A549 (cell line): ENCODE measurements around the gene MADD. TPM values are rescaled to one million over a fixed set of nuclear protein-coding genes. Genes with fewer than 3 reads are reported as not detected.
A peak's percentile ranks its signal among the peaks of the same experiment; 100 is the strongest.

ENCODE experiments used
- ATAC-seq, 2 experiments: fragments of 200-7000 bp in 1 of 2; fragments of >200 bp in 1 of 2; cut with Nextera tagmentation in 1 of 2; cut with Tn5 transposase in 1 of 2; 3 replicates each; pipeline versions ENCODE4 v1.8.0 to v1.9.1; 2018 to 2020; ENCODE audit warnings: mild to moderate bottlenecking in 1 of 2, moderate library complexity in 1 of 2
- CTCF ChIA-PET: fragments of 300-600 bp; sonication (Branson Sonifier 250); formaldehyde crosslinking; extraction: SDS; loops from one replicate; lab custom pipeline; 2021; ENCODE audit warnings: antibody characterized with exemption, inconsistent platforms; lab: Yijun Ruan, JAX
- POLR2A ChIA-PET: fragments of 350-600 bp; formaldehyde crosslinking; extraction: SDS; loops from one replicate; lab custom pipeline; 2021; ENCODE audit warnings: antibody characterized with exemption, inconsistent platforms; lab: Yijun Ruan, JAX
- DNase-seq, 2 experiments: peaks; one replicate each; pipeline versions ENCODE4 v3.0.0 to v3.0.0-alpha.2; 2011 to 2016; ENCODE audit warnings: low read depth in 1 of 2, low spot score in 1 of 2
- FAIRE-seq: peaks from 2 replicates; lab custom pipeline; 2011; peaks lifted over from hg19 to GRCh38; lab: Jason Lieb, UNC
- H3K27ac ChIP-seq, 2 experiments: fragments of >200 bp; sonication (Bioruptor Twin); formaldehyde crosslinking; 3 replicates each; pipeline ENCODE4 v1.5.1; 2016 to 2017
- H3K4me1 ChIP-seq: fragments of >200 bp; sonication (Bioruptor Twin); formaldehyde crosslinking; 3 replicates; pipeline ENCODE4 v1.6.1; 2016
- H3K4me2 ChIP-seq: fragments of >200 bp; sonication (Bioruptor Twin); formaldehyde crosslinking; 3 replicates; pipeline ENCODE4 v1.6.1; 2016
- H3K4me3 ChIP-seq: fragments of >200 bp; sonication (Bioruptor Twin); formaldehyde crosslinking; 3 replicates; pipeline ENCODE4 v1.5.1; 2016
- H3K9me3 ChIP-seq: fragments of >200 bp; sonication (Bioruptor Twin); formaldehyde crosslinking; 3 replicates; pipeline ENCODE4 v1.6.1; 2016
- ATOH8 ChIP-seq: fragments of 250-450 bp; sonication (Bioruptor Pico); IDR thresholded peaks from 2 replicates; pipeline ENCODE4 v1.5.0; 2020; ENCODE audit warnings: low read depth, mild to moderate bottlenecking, moderate library complexity
- CEBPB ChIP-seq, 2 experiments: fragments of >200 bp in 1 of 2; sonication (Bioruptor Twin) in 1 of 2; formaldehyde crosslinking in 1 of 2; IDR thresholded peaks; 2 replicates each; pipeline ENCODE4 v1.6.1; 2012 to 2016
- CHD2 ChIP-seq: fragments of 150-350 bp; IDR thresholded peaks from 2 replicates; pipeline ENCODE4 v1.6.1; 2014; ENCODE audit warnings: low read length; ENCODE audit not compliant: partially characterized antibody
- CHD4 ChIP-seq: fragments of 200-600 bp; sonication (generic); IDR thresholded peaks from 2 replicates; pipeline ENCODE4 v1.6.1; 2016; ENCODE audit warnings: antibody characterized with exemption, mild to moderate bottlenecking, borderline replicate concordance
- E2F6 ChIP-seq: IDR thresholded peaks from 2 replicates; pipeline ENCODE4 v1.6.1; 2012; ENCODE audit warnings: low read depth, borderline replicate concordance
- EHMT2 ChIP-seq: fragments of 200-600 bp; sonication (generic); IDR thresholded peaks from 2 replicates; pipeline ENCODE4 v1.6.1; 2016; ENCODE audit warnings: antibody characterized with exemption, low read depth, mild to moderate bottlenecking, moderate library complexity
- HOXB13 ChIP-seq: fragments of 250-450 bp; sonication (Bioruptor Pico); IDR thresholded peaks from 2 replicates; pipeline ENCODE4 v1.5.0; 2020; ENCODE audit warnings: low read depth, mild to moderate bottlenecking, moderate library complexity
- JUN ChIP-seq, 2 experiments: fragments of >200 bp; sonication (Bioruptor Twin); formaldehyde crosslinking; IDR thresholded peaks; 2 replicates in 1 of 2; 3 replicates in 1 of 2; pipeline ENCODE4 v1.6.1; 2016 to 2017
- JUNB ChIP-seq: fragments of >200 bp; sonication (Bioruptor Twin); formaldehyde crosslinking; IDR thresholded peaks from 2 replicates; pipeline ENCODE4 v1.6.1; 2016
- KDM5A ChIP-seq: fragments of 200-600 bp; sonication (generic); IDR thresholded peaks from 2 replicates; pipeline ENCODE4 v1.6.1; 2016; ENCODE audit warnings: antibody characterized with exemption, mild to moderate bottlenecking
- MAZ ChIP-seq: fragments of 150-350 bp; IDR thresholded peaks from 2 replicates; pipeline ENCODE4 v1.6.1; 2014; ENCODE audit warnings: antibody characterized with exemption, low read depth, low read length, borderline replicate concordance
- NFE2L2 ChIP-seq: fragments of 150-350 bp; conservative IDR thresholded peaks from 2 replicates; pipeline ENCODE4 v1.6.1; 2014; ENCODE audit warnings: low read length
- NPAS2 ChIP-seq: fragments of 250-450 bp; sonication (Bioruptor Pico); IDR thresholded peaks from 2 replicates; pipeline ENCODE4 v1.8.0; 2022; ENCODE audit warnings: mild to moderate bottlenecking, moderate library complexity, borderline replicate concordance
- PBX3 ChIP-seq: IDR thresholded peaks from 2 replicates; pipeline ENCODE4 v1.6.1; 2012
- POLR2A ChIP-seq: IDR thresholded peaks from 2 replicates; pipeline ENCODE4 v1.6.1; 2012; ENCODE audit warnings: mild to moderate bottlenecking, low read length
- POLR2AphosphoS2 ChIP-seq: conservative IDR thresholded peaks from 2 replicates; pipeline ENCODE4 v1.6.1; 2012; ENCODE audit warnings: low read length, improper control_type of control experiment, inconsistent platforms
- RAD21 ChIP-seq, 2 experiments: fragments of >200 bp in 1 of 2; sonication (Bioruptor Twin) in 1 of 2; formaldehyde crosslinking in 1 of 2; IDR thresholded peaks in 1 of 2; conservative IDR thresholded peaks in 1 of 2; 2 replicates in 1 of 2; 3 replicates in 1 of 2; pipeline ENCODE4 v1.6.1; 2012 to 2018; ENCODE audit warnings: inconsistent platforms in 1 of 2
- REST ChIP-seq: fragments of 200-600 bp; sonication (generic); IDR thresholded peaks from 2 replicates; pipeline ENCODE4 v1.6.1; 2016; ENCODE audit warnings: antibody characterized with exemption, mild to moderate bottlenecking, moderate library complexity
- TFCP2L1 ChIP-seq: fragments of 250-450 bp; sonication (Bioruptor Pico); IDR thresholded peaks from 2 replicates; pipeline ENCODE4 v1.5.0; 2021; ENCODE audit warnings: mild to moderate bottlenecking
- TP53 ChIP-seq: fragments of 250-450 bp; sonication (Bioruptor Pico); IDR thresholded peaks from 2 replicates; pipeline ENCODE4 v1.5.0; 2021; ENCODE audit warnings: mild to moderate bottlenecking, moderate library complexity
- ZNF302 ChIP-seq: fragments of 250-450 bp; sonication (Bioruptor Pico); IDR thresholded peaks from 2 replicates; pipeline ENCODE4 v1.9.0; 2021; ENCODE audit warnings: inconsistent platforms, mild to moderate bottlenecking, moderate library complexity
- ZSCAN20 ChIP-seq: fragments of 250-450 bp; sonication (Bioruptor Pico); IDR thresholded peaks from 2 replicates; pipeline ENCODE4 v1.8.0; 2022; ENCODE audit warnings: mild to moderate bottlenecking, moderate library complexity
- WGBS: methylation state at CpG from one replicate; pipeline ENCODE4 v1.1.6; 2017; ENCODE audit errors: missing lambda C conversion rate; 5-methylcytosine and 5-hydroxymethylcytosine counted together
- polyA plus RNA-seq, 4 experiments: library from polyadenylated mRNA; depleted of rRNA in 3 of 4; stranded (reverse); fragments of >200 nt; fragmentation: RNase III in 1 of 4; extraction: RNeasy Plus Mini Kit Qiagen cat#74134 plus additional on column Dnase treatment in 1 of 4; gene quantifications; 2 replicates in 3 of 4; 3 replicates in 1 of 4; pipeline ENCODE4 v1.2.3, GENCODE V29; 2011 to 2017

The MADD gene
- polyA plus RNA-seq, 2 of the 4 experiments (the other 2 are of a cell fraction) = 16.7 to 25.2 TPM

- Histone ChIP-seq H3K27ac (peak overlapping the region; percentile 79 to 89), H3K9me3 (no peaks in the 10 kb centered on the region), H3K4me3 (peak overlapping the region; percentile 21; the same call in 2 of the 3 replicates), H3K4me1 (peaks cover 46% of the 10 kb centered on the region), H3K4me2 (peak overlapping the region; percentile 79)
- peak in 1 of 2 experiments; percentile 14; a peak in 3 of 6 replicates for ATAC-seq
- no peak for FAIRE-seq
- CTCF ChIA-PET = interaction anchor here (0.6 to 8.8 kb wide), 16 partner anchors 9 to 177 kb away, joined by 3 to 101 read pairs (median 12); partner anchors contain the start of genes ACP2, ARFGAP2, DDB2 and NR1H3
- WGBS = 74% methylated on average over 12 of the region's 12 CpGs
- POLR2A ChIA-PET = interaction anchor here (0.6 to 3.6 kb wide), 8 partner anchors 7 to 426 kb away, joined by 3 to 50 read pairs (median 6); partner anchors contain the start of genes ACP2 and DDB2
- no peak for DNase-seq
- no peak for TF ChIP-seq ZSCAN20
- TF ChIP-seq NFE2L2 = no peak
- TF ChIP-seq E2F6 = no peak
- no peak for TF ChIP-seq MAZ
- TF ChIP-seq NPAS2 (CRISPR knock-in tag) = no peak
- no peak for TF ChIP-seq RAD21 (conservative IDR thresholded peaks at IDR 0.05 in 1 of 2, IDR thresholded peaks at IDR 0.05 in 1 of 2)
- no peak for TF ChIP-seq JUNB
- no peak for TF ChIP-seq TP53 (CRISPR knock-in tag)
- TF ChIP-seq CHD2 = no peak
- no peak for TF ChIP-seq EHMT2
- TF ChIP-seq CHD4 = no peak
- no peak for TF ChIP-seq POLR2A
- no peak for TF ChIP-seq ZNF302 (CRISPR knock-in tag)
- TF ChIP-seq PBX3 = no peak
- no peak for TF ChIP-seq TFCP2L1 (CRISPR knock-in tag)
- TF ChIP-seq POLR2AphosphoS2 = no peak
- TF ChIP-seq ATOH8 (CRISPR knock-in tag) = no peak
- TF ChIP-seq CEBPB (IDR thresholded peaks at IDR 0.05) = no peak
These were observed 34.8 kb upstream of the MADD start for GRCh38 chr11:47235163-47235562.

- POLR2A ChIA-PET = interaction anchor here (0.9 to 3.4 kb wide), 3 partner anchors 10 to 22 kb away, joined by 3 to 34 read pairs (median 6); partner anchors contain the start of genes ACP2 and DDB2
- Histone ChIP-seq H3K4me2 (peak overlapping the region; percentile 79), H3K4me3 (no peak overlapping the region), H3K9me3 (no peaks in the 10 kb centered on the region), H3K4me1 (peaks cover 48% of the 10 kb centered on the region), H3K27ac (peak overlapping the region; percentile 79 to 89)
- CTCF ChIA-PET = interaction anchor here (1.0 to 8.8 kb wide), 7 partner anchors 7 to 118 kb away, joined by 3 to 101 read pairs (median 47); partner anchors contain the start of genes ARFGAP2, DDB2 and NR1H3
- no peak for FAIRE-seq
- 56% methylated on average over 5 of the region's 5 CpGs for WGBS
- no peak for DNase-seq
- TF ChIP-seq KDM5A (no peak), JUN (IDR thresholded peaks at IDR 0.05) (0 out of 5 replicates have a peak, but pooled peaks of 1 of the 2 experiments have one; percentile 11), HOXB13 (CRISPR knock-in tag) (no peak), REST (no peak), TFCP2L1 (CRISPR knock-in tag) (no peak)
- ATAC-seq = no peak
These were observed 33.5 kb upstream of the MADD start for GRCh38 chr11:47236482-47236881.
